ENCODE measurements around the gene UPP1. TPM values are rescaled to one million over a fixed set of nuclear protein-coding genes. Genes with fewer than 3 reads are reported as not detected.

Gene UPP1
- total and polyA plus RNA-seq, 10 of the 15 experiments (the other 5 are each of a cell fraction or from before 2014, with no cell fraction given) = 0.93 to 7.9 (median 3.8) TPM

DNA sequence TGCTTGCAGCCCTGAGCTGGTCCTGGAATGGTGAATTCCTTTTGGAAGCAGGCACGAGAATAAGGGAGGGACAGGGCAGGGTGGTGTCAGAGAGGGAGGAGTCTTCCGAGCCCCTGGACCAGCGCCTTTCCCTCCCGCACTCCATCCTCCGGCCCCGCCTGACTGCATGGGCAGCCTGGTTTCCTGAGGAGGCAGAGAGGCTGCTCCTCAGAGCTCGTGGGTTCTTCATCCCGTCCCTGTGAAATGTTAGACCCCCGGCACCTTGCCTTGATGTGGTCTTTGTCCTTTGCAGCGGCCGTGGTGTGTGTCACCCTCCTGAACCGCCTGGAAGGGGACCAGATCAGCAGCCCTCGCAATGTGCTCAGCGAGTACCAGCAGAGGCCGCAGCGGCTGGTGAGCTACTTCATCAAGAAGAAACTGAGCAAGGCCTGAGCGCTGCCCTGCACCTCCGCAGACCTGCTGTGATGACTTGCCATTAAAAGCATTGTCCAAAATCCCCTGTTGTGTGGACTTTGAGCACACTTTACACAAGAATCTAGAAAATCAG, 18.9 kb downstream of the UPP1 start (continued):
- TF ChIP-seq FOXK2 (IDR thresholded peaks at IDR 0.05) = no peak
- TF ChIP-seq CEBPB (IDR thresholded peaks at IDR 0.05; ENCODE audit: borderline replicate concordance in 1 of 2, low read depth in 2 of 2, low read length in 2 of 2) = no peak

DNA sequence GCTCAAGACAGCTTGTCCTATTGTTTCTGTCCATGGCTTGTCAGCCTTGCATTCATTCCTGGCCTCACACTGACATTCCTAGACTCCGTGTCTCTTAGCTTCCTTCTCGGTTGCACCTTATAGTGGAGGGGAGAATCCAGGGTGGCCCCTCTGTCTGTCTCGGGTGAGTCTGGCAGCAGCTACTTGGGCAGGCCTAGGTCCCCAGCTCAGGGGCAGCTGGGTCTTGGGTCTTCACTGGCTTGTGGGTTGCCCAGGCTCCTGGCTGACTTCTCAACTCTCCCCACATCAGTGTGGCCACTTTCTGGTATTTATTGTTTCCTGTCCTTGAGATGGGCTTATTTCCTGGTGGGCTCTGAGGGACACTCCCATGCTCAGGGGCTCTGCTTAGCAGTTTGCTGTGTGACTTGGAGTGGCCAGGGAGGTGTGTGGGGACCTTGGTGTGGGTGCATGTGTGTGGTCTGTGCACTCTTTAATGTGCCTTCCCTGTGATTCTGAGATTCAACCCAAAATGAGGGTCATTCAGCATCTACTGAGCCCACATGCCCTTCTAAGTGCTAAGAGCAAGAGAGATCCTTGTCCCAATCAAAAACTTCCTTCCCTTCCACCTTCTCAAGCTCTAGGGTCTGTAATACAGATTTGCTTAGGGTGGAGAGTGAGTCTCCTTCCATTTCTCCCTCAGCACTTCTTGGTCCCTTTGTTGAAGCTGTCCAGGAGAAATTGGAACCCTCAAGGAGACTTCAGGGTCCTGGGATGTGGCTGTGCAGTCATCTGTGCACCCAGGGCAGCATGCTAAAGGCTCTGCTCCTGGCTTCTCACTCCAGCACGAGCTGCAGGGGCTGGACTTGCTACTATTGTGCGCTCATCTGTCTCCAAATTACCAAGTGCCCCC, 20.1 kb downstream of the UPP1 start:
- peak; percentile 10; the same call in 2 of the 3 replicates for ATAC-seq
- H3K36me3 ChIP-seq (ENCODE audit: control insufficient read depth in 2 of 2, insufficient read depth in 2 of 2, low read length in 1 of 2) = no peaks in the 10 kb centered on the region
- TF ChIP-seq SUZ12 (IDR thresholded peaks at IDR 0.05; ENCODE audit: unreplicated experiment) = no peak
- no peak for TF ChIP-seq BMI1 (IDR thresholded peaks at IDR 0.05; ENCODE audit: borderline replicate concordance)
- TF ChIP-seq, protein P1, sequence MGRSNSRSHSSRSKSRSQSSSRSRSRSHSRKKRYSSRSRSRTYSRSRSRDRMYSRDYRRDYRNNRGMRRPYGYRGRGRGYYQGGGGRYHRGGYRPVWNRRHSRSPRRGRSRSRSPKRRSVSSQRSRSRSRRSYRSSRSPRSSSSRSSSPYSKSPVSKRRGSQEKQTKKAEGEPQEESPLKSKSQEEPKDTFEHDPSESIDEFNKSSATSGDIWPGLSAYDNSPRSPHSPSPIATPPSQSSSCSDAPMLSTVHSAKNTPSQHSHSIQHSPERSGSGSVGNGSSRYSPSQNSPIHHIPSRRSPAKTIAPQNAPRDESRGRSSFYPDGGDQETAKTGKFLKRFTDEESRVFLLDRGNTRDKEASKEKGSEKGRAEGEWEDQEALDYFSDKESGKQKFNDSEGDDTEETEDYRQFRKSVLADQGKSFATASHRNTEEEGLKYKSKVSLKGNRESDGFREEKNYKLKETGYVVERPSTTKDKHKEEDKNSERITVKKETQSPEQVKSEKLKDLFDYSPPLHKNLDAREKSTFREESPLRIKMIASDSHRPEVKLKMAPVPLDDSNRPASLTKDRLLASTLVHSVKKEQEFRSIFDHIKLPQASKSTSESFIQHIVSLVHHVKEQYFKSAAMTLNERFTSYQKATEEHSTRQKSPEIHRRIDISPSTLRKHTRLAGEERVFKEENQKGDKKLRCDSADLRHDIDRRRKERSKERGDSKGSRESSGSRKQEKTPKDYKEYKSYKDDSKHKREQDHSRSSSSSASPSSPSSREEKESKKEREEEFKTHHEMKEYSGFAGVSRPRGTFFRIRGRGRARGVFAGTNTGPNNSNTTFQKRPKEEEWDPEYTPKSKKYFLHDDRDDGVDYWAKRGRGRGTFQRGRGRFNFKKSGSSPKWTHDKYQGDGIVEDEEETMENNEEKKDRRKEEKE (IDR thresholded peaks at IDR 0.05) = no peak
- TF ChIP-seq, protein P2, sequence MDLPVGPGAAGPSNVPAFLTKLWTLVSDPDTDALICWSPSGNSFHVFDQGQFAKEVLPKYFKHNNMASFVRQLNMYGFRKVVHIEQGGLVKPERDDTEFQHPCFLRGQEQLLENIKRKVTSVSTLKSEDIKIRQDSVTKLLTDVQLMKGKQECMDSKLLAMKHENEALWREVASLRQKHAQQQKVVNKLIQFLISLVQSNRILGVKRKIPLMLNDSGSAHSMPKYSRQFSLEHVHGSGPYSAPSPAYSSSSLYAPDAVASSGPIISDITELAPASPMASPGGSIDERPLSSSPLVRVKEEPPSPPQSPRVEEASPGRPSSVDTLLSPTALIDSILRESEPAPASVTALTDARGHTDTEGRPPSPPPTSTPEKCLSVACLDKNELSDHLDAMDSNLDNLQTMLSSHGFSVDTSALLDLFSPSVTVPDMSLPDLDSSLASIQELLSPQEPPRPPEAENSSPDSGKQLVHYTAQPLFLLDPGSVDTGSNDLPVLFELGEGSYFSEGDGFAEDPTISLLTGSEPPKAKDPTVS (IDR thresholded peaks at IDR 0.05; ENCODE audit: low read depth, low read length) = no peak
- no peak for TF ChIP-seq KLF5 (IDR thresholded peaks at IDR 0.05; ENCODE audit: partially characterized antibody)
- TF ChIP-seq EED (IDR thresholded peaks at IDR 0.05; ENCODE audit: low read depth) = no peak
- no peak for TF ChIP-seq TBL1XR1 (IDR thresholded peaks at IDR 0.05; ENCODE audit: low read depth, low read length)
- TF ChIP-seq NRF1 (conservative IDR thresholded peaks at IDR 0.05; ENCODE audit: low read depth, low read length) = no peak
- TF ChIP-seq, protein P3, sequence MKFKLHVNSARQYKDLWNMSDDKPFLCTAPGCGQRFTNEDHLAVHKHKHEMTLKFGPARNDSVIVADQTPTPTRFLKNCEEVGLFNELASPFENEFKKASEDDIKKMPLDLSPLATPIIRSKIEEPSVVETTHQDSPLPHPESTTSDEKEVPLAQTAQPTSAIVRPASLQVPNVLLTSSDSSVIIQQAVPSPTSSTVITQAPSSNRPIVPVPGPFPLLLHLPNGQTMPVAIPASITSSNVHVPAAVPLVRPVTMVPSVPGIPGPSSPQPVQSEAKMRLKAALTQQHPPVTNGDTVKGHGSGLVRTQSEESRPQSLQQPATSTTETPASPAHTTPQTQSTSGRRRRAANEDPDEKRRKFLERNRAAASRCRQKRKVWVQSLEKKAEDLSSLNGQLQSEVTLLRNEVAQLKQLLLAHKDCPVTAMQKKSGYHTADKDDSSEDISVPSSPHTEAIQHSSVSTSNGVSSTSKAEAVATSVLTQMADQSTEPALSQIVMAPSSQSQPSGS (IDR thresholded peaks at IDR 0.05; ENCODE audit: low read length) = no peak
- TF ChIP-seq SMARCA5 (IDR thresholded peaks at IDR 0.05) = no peak
- TF ChIP-seq TCF12 (IDR thresholded peaks at IDR 0.05; ENCODE audit: low read depth, low read length) = no peak
- TF ChIP-seq NR2F1 (conservative IDR thresholded peaks at IDR 0.05) = no peak

More for the DNA sequence above, 20.1 kb downstream of the UPP1 start:
- Histone ChIP-seq H2AFZ (ENCODE audit: control insufficient read depth, low read depth, low read length) (no peak overlapping the region), H3K79me2 (ENCODE audit: control insufficient read depth, insufficient read depth, low read length) (no peaks in the 10 kb centered on the region), H3K9ac (ENCODE audit: control insufficient read depth, insufficient read depth, low read length) (no peak overlapping the region), H3K4me2 (ENCODE audit: control insufficient read depth, insufficient read depth) (no peak overlapping the region), H3K9me3 (replicated peaks; ENCODE audit: control insufficient read depth, insufficient read depth, low read length) (no peaks in the 10 kb centered on the region), H3K27me3 (replicated peaks in 1 of 2; ENCODE audit: control insufficient read depth in 2 of 2, insufficient read depth in 2 of 2, low read length in 1 of 2) (no peaks in the 10 kb centered on the region), H3K4me3 (no peak overlapping the region), H3K27ac (ENCODE audit: control insufficient read depth, insufficient read depth) (no peak overlapping the region), H3K4me1 (ENCODE audit: control insufficient read depth, insufficient read depth, low read length) (no peaks in the 10 kb centered on the region), H4K20me1 (ENCODE audit: control insufficient read depth, insufficient read depth) (no peaks in the 10 kb centered on the region)
- in situ Hi-C loops (cut with MboI) (loop anchor here (5.0 kb wide), 1 partner anchor 117 kb away; no protein-coding TSS in a partner anchor), intact Hi-C loops (cut with micrococcal nuclease; ENCODE audit: unreplicated experiment) (no loop called here)
- WGBS (ENCODE audit: insufficient coverage, insufficient replicate concordance, low lambda C conversion rate, missing lambda C conversion rate) = 86% methylated on average over 5 of the region's 5 CpGs
- no TSS peak for BruUV-seq (replicated peaks)
- CTCF ChIA-PET = interaction anchor here (0.8 to 11.4 kb wide), 25 partner anchors 11 to 175 kb away, joined by 3 to 210 read pairs (median 5); partner anchors contain the start of genes PKD1L1 and UPP1
- SMC1A ChIA-PET (ENCODE audit: uncharacterized antibody, unreplicated experiment) = interaction anchor here (0.7 to 3.8 kb wide), 14 partner anchors 10 to 171 kb away, joined by 3 to 41 read pairs (median 5); no protein-coding TSS in a partner anchor
- DNase-seq (ENCODE audit: low read depth, low spot score) = no peak
- no peak for FAIRE-seq
- POLR2A ChIA-PET = interaction anchor here (1.5 kb wide), 1 partner anchor 23 kb away, joined by 4 read pairs; no protein-coding TSS in a partner anchor
- RAD21 ChIA-PET (ENCODE audit: unreplicated experiment) = interaction anchor here (1.0 to 7.0 kb wide), 12 partner anchors 19 to 170 kb away, joined by 3 to 79 read pairs (median 4); partner anchors contain the start of gene PKD1L1
